Neural cell (in vitro differentiated cells): ENCODE measurements around the gene AMFR. TPM values are rescaled to one million over a fixed set of nuclear protein-coding genes. Genes with fewer than 3 reads are reported as not detected.

ENCODE experiments used
- H2AFZ ChIP-seq: fragments of 200-600, 300-800 bp; sonication (generic), shearing (Covaris generic); 2 replicates; pipeline ENCODE4 v1.6.0; 2014; ENCODE audit warnings: low read depth, mild to moderate bottlenecking, antibody characterized with exemption, low read length, moderate library complexity
- H3F3A ChIP-seq: fragments of 200-600 bp; shearing (Covaris generic); 2 replicates; pipeline ENCODE4 v1.6.1; 2016; ENCODE audit warnings: mild to moderate bottlenecking, moderate library complexity, mixed read lengths, antibody characterized with exemption, low read length; ENCODE audit not compliant: insufficient read depth, poor library complexity, severe bottlenecking
- H3K27ac ChIP-seq: fragments of 200-600, 300-800 bp; sonication (generic), shearing (Covaris generic); 2 replicates; pipeline ENCODE4 v1.5.1; 2014; ENCODE audit warnings: mild to moderate bottlenecking, low read length, moderate library complexity
- H3K27me3 ChIP-seq: fragments of 300-800, 200-600 bp; sonication (generic), shearing (Covaris generic); 2 replicates; pipeline ENCODE4 v1.6.0; 2014; ENCODE audit warnings: mild to moderate bottlenecking, low read depth, low read length, moderate library complexity; ENCODE audit not compliant: insufficient read depth
- H3K36me3 ChIP-seq: fragments of 300-800, 200-600 bp; sonication (generic), shearing (Covaris generic); 2 replicates; pipeline ENCODE4 v1.5.1; 2014; ENCODE audit warnings: mild to moderate bottlenecking, antibody characterized with exemption, low read length, moderate library complexity; ENCODE audit not compliant: insufficient read depth
- H3K4me2 ChIP-seq: fragments of 300-800, 200-600 bp; sonication (generic), shearing (Covaris generic); 2 replicates; pipeline ENCODE4 v1.6.0; 2014; ENCODE audit warnings: mild to moderate bottlenecking, low read length
- H3K4me3 ChIP-seq: fragments of 300-800, 200-600 bp; sonication (generic), shearing (Covaris generic); 2 replicates; pipeline ENCODE4 v1.5.1; 2014; ENCODE audit warnings: mild to moderate bottlenecking, low read length, moderate library complexity
- H3K79me2 ChIP-seq: fragments of 200-600 bp; shearing (Covaris generic); replicated peaks from 2 replicates; pipeline ENCODE4 v1.6.0; 2014; ENCODE audit warnings: mild to moderate bottlenecking, low read length, moderate library complexity; ENCODE audit not compliant: insufficient read depth
- H3K9ac ChIP-seq: fragments of 300-800, 200-600 bp; sonication (generic), shearing (Covaris generic); 2 replicates; pipeline ENCODE4 v1.6.1; 2016; ENCODE audit warnings: mild to moderate bottlenecking, low read length, mixed read lengths
- H3K9me2 ChIP-seq: fragments of 200-600 bp; shearing (Covaris generic); 2 replicates; pipeline ENCODE4 v1.6.1; 2016; ENCODE audit warnings: mild to moderate bottlenecking, low read length, mixed read lengths; ENCODE audit not compliant: insufficient read depth
- H3K9me3 ChIP-seq: fragments of 200-600, 300-800 bp; sonication (generic), shearing (Covaris generic); 2 replicates; pipeline ENCODE4 v1.6.1; 2016; ENCODE audit warnings: mild to moderate bottlenecking, mixed run types, low read length, moderate library complexity, mixed read lengths
- H4K20me1 ChIP-seq: fragments of 200-600 bp; shearing (Covaris generic); 2 replicates; pipeline ENCODE4 v1.6.1; 2016; ENCODE audit warnings: mild to moderate bottlenecking, mixed run types; ENCODE audit not compliant: insufficient read depth
- CTCF ChIP-seq: fragments of 450-650 bp; IDR thresholded peaks from 2 replicates; pipeline ENCODE4 v1.5.1; 2014; ENCODE audit warnings: antibody characterized with exemption, mild to moderate bottlenecking, moderate library complexity; ENCODE audit not compliant: poor library complexity, severe bottlenecking
- EP300 ChIP-seq: fragments of 450-650 bp; conservative IDR thresholded peaks from 2 replicates; pipeline ENCODE4 v1.6.1; 2014; ENCODE audit warnings: antibody characterized with exemption, mild to moderate bottlenecking, moderate library complexity; ENCODE audit not compliant: poor library complexity, severe bottlenecking
- EZH2 ChIP-seq: fragments of 200-600, 300-800 bp; shearing (Covaris generic), sonication (generic); IDR thresholded peaks from 2 replicates; pipeline ENCODE4 v1.6.1; 2014; ENCODE audit warnings: antibody characterized with exemption, low read length, borderline replicate concordance, mild to moderate bottlenecking; ENCODE audit not compliant: insufficient read depth, poor library complexity, severe bottlenecking
- MXI1 ChIP-seq: fragments of 450-650 bp; conservative IDR thresholded peaks from 2 replicates; pipeline ENCODE4 v1.6.1; 2014; ENCODE audit warnings: antibody characterized with exemption, mild to moderate bottlenecking; ENCODE audit not compliant: poor library complexity, severe bottlenecking
- POLR2AphosphoS5 ChIP-seq: IDR thresholded peaks from 2 replicates; pipeline ENCODE4 v1.6.1; 2012
- RAD21 ChIP-seq: fragments of 450-650 bp; conservative IDR thresholded peaks from 2 replicates; pipeline ENCODE4 v1.6.1; 2014; ENCODE audit warnings: antibody characterized with exemption, mild to moderate bottlenecking, moderate library complexity
- SMC3 ChIP-seq: fragments of 450-650 bp; conservative IDR thresholded peaks from 2 replicates; pipeline ENCODE4 v1.6.1; 2014; ENCODE audit warnings: antibody characterized with exemption, mild to moderate bottlenecking, moderate library complexity; ENCODE audit not compliant: poor library complexity
- TAF1 ChIP-seq: IDR thresholded peaks from 2 replicates; pipeline ENCODE4 v1.6.1; 2012; ENCODE audit warnings: low read depth
- polyA plus RNA-seq: library from polyadenylated mRNA; depleted of rRNA; stranded (reverse); fragments of >200 nt; gene quantifications from 2 replicates; pipeline ENCODE4 v1.2.3, GENCODE V29; 2014
- TF ChIP-seq, protein P1 (sequence below): IDR thresholded peaks from 2 replicates; pipeline ENCODE4 v1.6.1; 2012; ENCODE audit warnings: borderline replicate concordance

Gene AMFR
- polyA plus RNA-seq, 1 donor from 2014 or later, result 101 TPM

GRCh38 chr16:56415875-56416274 is 9.5 kb downstream of the AMFR start:
- Histone ChIP-seq H3K36me3 (peaks cover 11% of the 10 kb centered on the region), H3K79me2 (peaks cover 32% of the 10 kb centered on the region), H3K27ac (no peak overlapping the region), H3K9me3 (no peaks in the 10 kb centered on the region), H3F3A (no peaks in the 10 kb centered on the region), H3K9me2 (no peaks in the 10 kb centered on the region), H2AFZ (no peak overlapping the region), H3K4me2 (no peak overlapping the region), H3K9ac (no peak overlapping the region), H3K4me3 (no peak overlapping the region), H4K20me1 (no peaks in the 10 kb centered on the region), H3K27me3 (no peaks in the 10 kb centered on the region)
- TF ChIP-seq SMC3 (no peak), MXI1 (no peak), EP300 (no peak), TAF1 (no peak), POLR2AphosphoS5 (no peak), EZH2 (no peak), RAD21 (no peak), CTCF (no peak)
- TF ChIP-seq, protein P1, sequence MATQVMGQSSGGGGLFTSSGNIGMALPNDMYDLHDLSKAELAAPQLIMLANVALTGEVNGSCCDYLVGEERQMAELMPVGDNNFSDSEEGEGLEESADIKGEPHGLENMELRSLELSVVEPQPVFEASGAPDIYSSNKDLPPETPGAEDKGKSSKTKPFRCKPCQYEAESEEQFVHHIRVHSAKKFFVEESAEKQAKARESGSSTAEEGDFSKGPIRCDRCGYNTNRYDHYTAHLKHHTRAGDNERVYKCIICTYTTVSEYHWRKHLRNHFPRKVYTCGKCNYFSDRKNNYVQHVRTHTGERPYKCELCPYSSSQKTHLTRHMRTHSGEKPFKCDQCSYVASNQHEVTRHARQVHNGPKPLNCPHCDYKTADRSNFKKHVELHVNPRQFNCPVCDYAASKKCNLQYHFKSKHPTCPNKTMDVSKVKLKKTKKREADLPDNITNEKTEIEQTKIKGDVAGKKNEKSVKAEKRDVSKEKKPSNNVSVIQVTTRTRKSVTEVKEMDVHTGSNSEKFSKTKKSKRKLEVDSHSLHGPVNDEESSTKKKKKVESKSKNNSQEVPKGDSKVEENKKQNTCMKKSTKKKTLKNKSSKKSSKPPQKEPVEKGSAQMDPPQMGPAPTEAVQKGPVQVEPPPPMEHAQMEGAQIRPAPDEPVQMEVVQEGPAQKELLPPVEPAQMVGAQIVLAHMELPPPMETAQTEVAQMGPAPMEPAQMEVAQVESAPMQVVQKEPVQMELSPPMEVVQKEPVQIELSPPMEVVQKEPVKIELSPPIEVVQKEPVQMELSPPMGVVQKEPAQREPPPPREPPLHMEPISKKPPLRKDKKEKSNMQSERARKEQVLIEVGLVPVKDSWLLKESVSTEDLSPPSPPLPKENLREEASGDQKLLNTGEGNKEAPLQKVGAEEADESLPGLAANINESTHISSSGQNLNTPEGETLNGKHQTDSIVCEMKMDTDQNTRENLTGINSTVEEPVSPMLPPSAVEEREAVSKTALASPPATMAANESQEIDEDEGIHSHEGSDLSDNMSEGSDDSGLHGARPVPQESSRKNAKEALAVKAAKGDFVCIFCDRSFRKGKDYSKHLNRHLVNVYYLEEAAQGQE, result no peak

GRCh38 chr16:56414366-56414765 is 11.0 kb downstream of the AMFR start:
- no peaks in the 10 kb centered on the region for H3K27me3 ChIP-seq
- peaks cover 21% of the 10 kb centered on the region for H3K79me2 ChIP-seq
- TF ChIP-seq EZH2 (no peak), EP300 (no peak), MXI1 (no peak), TAF1 (no peak), RAD21 (no peak), POLR2AphosphoS5 (no peak), CTCF (no peak), SMC3 (no peak)
- TF ChIP-seq, protein P1, result no peak
- no peak overlapping the region for H3K4me3 ChIP-seq
- H2AFZ ChIP-seq, result no peak overlapping the region
- H3K9me3 ChIP-seq, result no peaks in the 10 kb centered on the region
- no peak overlapping the region for H3K4me2 ChIP-seq
- H3K9ac ChIP-seq, result no peak overlapping the region
- no peaks in the 10 kb centered on the region for H3K9me2 ChIP-seq
- peaks cover 11% of the 10 kb centered on the region for H3K36me3 ChIP-seq
- H3K27ac ChIP-seq, result no peak overlapping the region
- no peaks in the 10 kb centered on the region for H4K20me1 ChIP-seq
- no peaks in the 10 kb centered on the region for H3F3A ChIP-seq
